Subcutaneous abdominal adipose tissue (tissue), 5 donors: ENCODE results near the gene FARP1.

Experiments used
- H3K27ac ChIP-seq: one replicate; pipeline ENCODE4 v1.7.0; 2013; ENCODE audit warnings: low read depth, mild to moderate bottlenecking, inconsistent platforms, low read length, moderate library complexity
- H3K27me3 ChIP-seq, 5 donors: one replicate each; pipeline ENCODE4 v1.7.0; 2013; ENCODE audit warnings: low read length in 5 of 5, inconsistent platforms in 1 of 5; ENCODE audit not compliant: control insufficient read depth in 5 of 5, insufficient read depth in 4 of 5
- H3K36me3 ChIP-seq, 5 donors: one replicate each; pipeline ENCODE4 v1.7.0; 2013; ENCODE audit warnings: low read length in 5 of 5; ENCODE audit not compliant: control insufficient read depth in 5 of 5, insufficient read depth in 5 of 5
- H3K4me1 ChIP-seq, 5 donors: one replicate each; pipeline ENCODE4 v1.7.0; 2013; ENCODE audit warnings: low read length in 5 of 5, mild to moderate bottlenecking in 3 of 5, moderate library complexity in 1 of 5; ENCODE audit not compliant: control insufficient read depth in 5 of 5, insufficient read depth in 5 of 5
- H3K4me3 ChIP-seq, 5 donors: one replicate each; pipeline ENCODE4 v1.7.0; 2013; ENCODE audit warnings: low read length in 5 of 5, low read depth in 1 of 5
- H3K9ac ChIP-seq, 5 donors: one replicate each; pipeline ENCODE4 v1.7.0; 2013; ENCODE audit warnings: low read length in 5 of 5, mild to moderate bottlenecking in 4 of 5, moderate library complexity in 3 of 5
- H3K9me3 ChIP-seq, 5 donors: one replicate each; pipeline ENCODE4 v1.7.0; 2013; ENCODE audit warnings: low read length in 5 of 5; ENCODE audit not compliant: control insufficient read depth in 5 of 5
- donor health status: healthy.
- donor health status: healthy.
- donor health status: healthy.
- donor health status: healthy.
- donor health status: healthy.

Gene FARP1

GRCh38 chr13:98195054-98195791 is 52.3 kb downstream of the FARP1 start:
- peaks cover 0 to 10% (median 0%) of the 10 kb centered on the region in 5 donors for H3K4me1 ChIP-seq
- no peak overlapping the region for H3K27ac ChIP-seq
- no peak overlapping the region for H3K4me3 ChIP-seq
- no peaks in the 10 kb centered on the region for H3K36me3 ChIP-seq
- no peak overlapping the region for H3K9ac ChIP-seq
- no peaks in the 10 kb centered on the region for H3K27me3 ChIP-seq
- no peaks in the 10 kb centered on the region for H3K9me3 ChIP-seq

GRCh38 chr13:98198683-98199082 is 55.8 kb downstream of the FARP1 start:
- no peak overlapping the region for H3K4me3 ChIP-seq
- H3K4me1 ChIP-seq = peaks cover 0 to 5% (median 0%) of the 10 kb centered on the region in 5 donors
- H3K27ac ChIP-seq = no peak overlapping the region

GRCh38 chr13:98199480-98199879 is 56.6 kb downstream of the FARP1 start:
- Histone ChIP-seq H3K27ac (no peak overlapping the region), H3K27me3 (no peaks in the 10 kb centered on the region), H3K36me3 (no peaks in the 10 kb centered on the region), H3K4me3 (no peak overlapping the region), H3K4me1 (peaks cover 0 to 5% (median 0%) of the 10 kb centered on the region in 5 donors), H3K9me3 (peaks cover 0 to 4% (median under 1%) of the 10 kb centered on the region in 5 donors), H3K9ac (no peak overlapping the region)

More at GRCh38 chr13:98198683-98199082, 55.8 kb downstream of the FARP1 start:
- no peaks in the 10 kb centered on the region for H3K36me3 ChIP-seq
- H3K27me3 ChIP-seq = no peaks in the 10 kb centered on the region
- H3K9me3 ChIP-seq = no peaks in the 10 kb centered on the region
- H3K9ac ChIP-seq = no peak overlapping the region

GRCh38 chr13:98200211-98200878 is 57.5 kb downstream of the FARP1 start:
- Histone ChIP-seq H3K36me3 (no peaks in the 10 kb centered on the region), H3K4me3 (no peak overlapping the region), H3K9me3 (peaks cover 5 to 9% (median 9%) of the 10 kb centered on the region in 5 donors), H3K9ac (no peak overlapping the region), H3K27ac (no peak overlapping the region), H3K27me3 (no peaks in the 10 kb centered on the region), H3K4me1 (peaks cover 0 to 5% (median 0%) of the 10 kb centered on the region in 5 donors)

GRCh38 chr13:98201189-98201588 is 58.3 kb downstream of the FARP1 start:
- Histone ChIP-seq H3K9ac (no peak overlapping the region), H3K4me3 (no peak overlapping the region), H3K36me3 (no peaks in the 10 kb centered on the region), H3K9me3 (peaks cover 6 to 18% (median 15%) of the 10 kb centered on the region in 5 donors), H3K27ac (no peak overlapping the region), H3K4me1 (peaks cover 0 to 5% (median 0%) of the 10 kb centered on the region in 5 donors), H3K27me3 (no peaks in the 10 kb centered on the region)

GRCh38 chr13:98201984-98202383 is 59.1 kb downstream of the FARP1 start:
- H3K4me1 ChIP-seq = peaks cover 0 to 5% (median 0%) of the 10 kb centered on the region in 5 donors
- H3K9me3 ChIP-seq = peaks cover 7 to 21% (median 18%) of the 10 kb centered on the region in 5 donors
- H3K27ac ChIP-seq = no peak overlapping the region
- no peaks in the 10 kb centered on the region for H3K36me3 ChIP-seq
- no peak overlapping the region for H3K9ac ChIP-seq
- no peak overlapping the region for H3K4me3 ChIP-seq
- no peaks in the 10 kb centered on the region for H3K27me3 ChIP-seq

GRCh38 chr13:98203646-98204326 is 60.9 kb downstream of the FARP1 start:
- Histone ChIP-seq H3K27me3 (no peaks in the 10 kb centered on the region), H3K27ac (no peak overlapping the region), H3K4me1 (peaks cover 0 to 5% (median 3%) of the 10 kb centered on the region in 5 donors), H3K9ac (no peak overlapping the region), H3K4me3 (no peak overlapping the region), H3K36me3 (no peaks in the 10 kb centered on the region), H3K9me3 (peaks cover 7 to 21% (median 18%) of the 10 kb centered on the region in 5 donors)

GRCh38 chr13:98204546-98204945 is 61.7 kb downstream of the FARP1 start:
- peaks cover 7 to 21% (median 18%) of the 10 kb centered on the region in 5 donors for H3K9me3 ChIP-seq
- no peaks in the 10 kb centered on the region for H3K36me3 ChIP-seq
- H3K4me3 ChIP-seq = no peak overlapping the region
- H3K9ac ChIP-seq = no peak overlapping the region
- H3K27me3 ChIP-seq = no peaks in the 10 kb centered on the region
- H3K27ac ChIP-seq = no peak overlapping the region
- peaks cover 0 to 4% (median 3%) of the 10 kb centered on the region in 5 donors for H3K4me1 ChIP-seq

- Histone ChIP-seq H3K9me3 (peaks cover 7 to 21% (median 18%) of the 10 kb centered on the region in 5 donors), H3K9ac (no peak overlapping the region), H3K27ac (no peak overlapping the region), H3K4me3 (no peak overlapping the region), H3K4me1 (peaks cover 0 to 7% (median 3%) of the 10 kb centered on the region in 5 donors), H3K36me3 (no peaks in the 10 kb centered on the region), H3K27me3 (no peaks in the 10 kb centered on the region)
These were observed 64.1 kb downstream of the FARP1 start for GRCh38 chr13:98206946-98207345.

- no peaks in the 10 kb centered on the region for H3K27me3 ChIP-seq
- H3K4me3 ChIP-seq = no peak overlapping the region
- peaks cover 0 to 7% (median 3%) of the 10 kb centered on the region in 5 donors for H3K4me1 ChIP-seq
- peaks cover 7 to 21% (median 18%) of the 10 kb centered on the region in 5 donors for H3K9me3 ChIP-seq
- H3K36me3 ChIP-seq = no peaks in the 10 kb centered on the region
- no peak overlapping the region for H3K9ac ChIP-seq
- no peak overlapping the region for H3K27ac ChIP-seq
These were observed 64.5 kb downstream of the FARP1 start for GRCh38 chr13:98207416-98207815.
